Endothelial cell (in vitro differentiated cells): ENCODE measurements around the gene GATC. TPM values are rescaled to one million over a fixed set of nuclear protein-coding genes. Genes with fewer than 3 reads are reported as not detected.

Experiments used
- DNase-seq: peaks from one replicate; pipeline ENCODE4 v3.0.0; 2021; ENCODE audit warnings: low spot score
- H3K27ac Mint-ChIP-seq: one replicate; pipeline ENCODE4 v1.8.0; 2021; ENCODE audit warnings: mixed read lengths, inconsistent platforms; ENCODE audit not compliant: unreplicated experiment
- H3K27me3 Mint-ChIP-seq: one replicate; pipeline ENCODE4 v1.8.0; 2021; ENCODE audit warnings: mild to moderate bottlenecking, moderate library complexity, mixed read lengths, inconsistent platforms; ENCODE audit not compliant: unreplicated experiment
- H3K36me3 Mint-ChIP-seq: one replicate; pipeline ENCODE4 v1.8.0; 2021; ENCODE audit warnings: mild to moderate bottlenecking, low read depth, mixed read lengths, inconsistent platforms; ENCODE audit not compliant: unreplicated experiment
- H3K4me1 Mint-ChIP-seq: one replicate; pipeline ENCODE4 v1.8.0; 2021; ENCODE audit warnings: mild to moderate bottlenecking, mixed read lengths, inconsistent platforms; ENCODE audit not compliant: unreplicated experiment
- H3K4me3 Mint-ChIP-seq: one replicate; pipeline ENCODE4 v1.8.0; 2021; ENCODE audit warnings: mild to moderate bottlenecking, mixed read lengths, inconsistent platforms; ENCODE audit not compliant: unreplicated experiment
- H3K9me3 Mint-ChIP-seq: one replicate; pipeline ENCODE4 v1.8.0; 2021; ENCODE audit warnings: mixed read lengths, inconsistent platforms; ENCODE audit not compliant: unreplicated experiment
- total RNA-seq: library from RNA; stranded (reverse); fragmentation: NEBNext Ultra II Directional; extraction: Animal tissue kit (Norgen Biotek cat#: 25700); gene quantifications from one replicate; pipeline ENCODE4 v1.2.1, GENCODE V29; 2021; ENCODE audit not compliant: unreplicated experiment
- TF ChIP-seq, protein P1 (sequence below): fragments of 200-600 bp; sonication (generic); IDR thresholded peaks from one replicate; pipeline ENCODE4 v1.5.0; 2021; ENCODE audit warnings: antibody characterized with exemption; ENCODE audit not compliant: unreplicated experiment

GATC gene
- total RNA-seq, 1 donor from 2014 or later: 25.5 TPM

DNA sequence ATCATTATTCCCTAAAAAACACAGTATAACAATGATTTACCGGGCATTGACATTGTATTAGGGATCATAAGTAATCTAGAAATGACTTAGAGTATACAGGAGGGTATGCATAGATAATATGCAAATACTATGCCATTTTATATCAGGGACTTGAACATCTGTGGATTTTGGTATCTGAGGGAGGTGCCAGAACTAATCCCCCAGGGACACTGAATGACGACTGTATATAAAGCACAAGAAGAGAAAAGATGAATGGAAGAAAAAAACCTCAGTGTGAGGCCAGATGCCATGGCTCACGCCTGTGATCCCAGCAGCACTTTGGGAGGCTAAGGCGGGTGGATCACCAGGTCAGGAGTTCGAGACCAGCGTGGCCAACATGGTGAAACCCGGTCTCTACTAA lies 33.8 kb upstream of the GATC start:
- H3K4me3 Mint-ChIP-seq: no peak overlapping the region
- no peaks in the 10 kb centered on the region for H3K9me3 Mint-ChIP-seq
- peaks cover 6% of the 10 kb centered on the region for H3K27me3 Mint-ChIP-seq
- H3K4me1 Mint-ChIP-seq: peaks cover 3% of the 10 kb centered on the region
- TF ChIP-seq, protein P1, sequence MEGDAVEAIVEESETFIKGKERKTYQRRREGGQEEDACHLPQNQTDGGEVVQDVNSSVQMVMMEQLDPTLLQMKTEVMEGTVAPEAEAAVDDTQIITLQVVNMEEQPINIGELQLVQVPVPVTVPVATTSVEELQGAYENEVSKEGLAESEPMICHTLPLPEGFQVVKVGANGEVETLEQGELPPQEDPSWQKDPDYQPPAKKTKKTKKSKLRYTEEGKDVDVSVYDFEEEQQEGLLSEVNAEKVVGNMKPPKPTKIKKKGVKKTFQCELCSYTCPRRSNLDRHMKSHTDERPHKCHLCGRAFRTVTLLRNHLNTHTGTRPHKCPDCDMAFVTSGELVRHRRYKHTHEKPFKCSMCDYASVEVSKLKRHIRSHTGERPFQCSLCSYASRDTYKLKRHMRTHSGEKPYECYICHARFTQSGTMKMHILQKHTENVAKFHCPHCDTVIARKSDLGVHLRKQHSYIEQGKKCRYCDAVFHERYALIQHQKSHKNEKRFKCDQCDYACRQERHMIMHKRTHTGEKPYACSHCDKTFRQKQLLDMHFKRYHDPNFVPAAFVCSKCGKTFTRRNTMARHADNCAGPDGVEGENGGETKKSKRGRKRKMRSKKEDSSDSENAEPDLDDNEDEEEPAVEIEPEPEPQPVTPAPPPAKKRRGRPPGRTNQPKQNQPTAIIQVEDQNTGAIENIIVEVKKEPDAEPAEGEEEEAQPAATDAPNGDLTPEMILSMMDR: no peak
- H3K36me3 Mint-ChIP-seq: no peaks in the 10 kb centered on the region
- H3K27ac Mint-ChIP-seq: no peak overlapping the region
- no peak for DNase-seq

- TF ChIP-seq, protein P1: no peak
- Mint-ChIP-seq H3K4me3 (peak overlapping the region; percentile 70), H3K4me1 (peaks cover 3% of the 10 kb centered on the region), H3K9me3 (no peaks in the 10 kb centered on the region), H3K36me3 (no peaks in the 10 kb centered on the region), H3K27ac (no peak overlapping the region), H3K27me3 (peaks cover 6% of the 10 kb centered on the region)
- DNase-seq: no peak
Measured at GRCh38 chr12:120413901-120414695, 32.1 kb upstream of the GATC start.

GRCh38 chr12:120416490-120417216 lies 29.6 kb upstream of the GATC start:
- H3K27ac Mint-ChIP-seq: no peak overlapping the region
- no peaks in the 10 kb centered on the region for H3K9me3 Mint-ChIP-seq
- TF ChIP-seq, protein P1: no peak
- H3K27me3 Mint-ChIP-seq: peaks cover 6% of the 10 kb centered on the region
- H3K4me1 Mint-ChIP-seq: peaks cover 3% of the 10 kb centered on the region
- no peak overlapping the region for H3K4me3 Mint-ChIP-seq
- H3K36me3 Mint-ChIP-seq: no peaks in the 10 kb centered on the region
- DNase-seq: no peak

DNA sequence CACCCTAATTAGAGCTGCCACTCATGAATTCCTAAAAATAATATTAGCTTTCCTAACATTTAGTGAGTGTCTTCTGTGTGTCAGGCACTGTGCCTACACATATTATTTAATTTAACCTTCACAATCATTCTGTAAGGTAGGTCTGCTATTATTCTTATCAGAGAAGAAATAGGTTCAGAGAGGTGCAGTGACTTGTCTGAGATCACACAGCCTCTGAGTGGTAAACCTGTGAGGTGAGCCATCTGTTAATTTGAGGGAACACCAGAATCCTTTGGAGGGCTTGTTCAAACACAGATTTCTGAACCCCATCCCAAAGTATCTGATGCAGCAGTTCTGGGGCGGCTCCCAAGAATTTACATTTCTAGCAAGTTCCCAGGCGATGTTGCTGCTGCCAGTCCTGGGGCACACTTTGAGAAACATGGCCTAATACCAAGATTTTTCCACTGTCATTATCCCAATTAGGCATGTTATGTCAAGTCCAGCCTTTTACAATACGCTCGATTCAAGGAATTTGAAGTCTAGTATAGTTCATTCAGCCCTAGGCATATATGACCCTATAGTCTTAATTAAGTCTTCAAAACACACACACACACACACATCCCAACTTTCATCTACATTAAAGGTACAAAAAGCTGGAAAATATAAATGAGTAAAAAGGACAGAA lies 28.2 kb upstream of the GATC start:
- Mint-ChIP-seq H3K36me3 (no peaks in the 10 kb centered on the region), H3K9me3 (no peaks in the 10 kb centered on the region), H3K4me3 (no peak overlapping the region), H3K4me1 (peaks cover 3% of the 10 kb centered on the region), H3K27me3 (peaks cover 6% of the 10 kb centered on the region), H3K27ac (no peak overlapping the region)
- DNase-seq: no peak
- TF ChIP-seq, protein P1: no peak
